Mucosa of stomach (tissue), 1 donor: ENCODE data around the gene ARSG.
"Not testable (repeated sequence)": the region's sequence is repeated elsewhere in the genome, so short reads cannot be mapped to it uniquely, and the experiment has no call there.

ENCODE experiments used
- H3K27me3 ChIP-seq: one replicate; pipeline ENCODE4 v1.7.0; 2013; ENCODE audit warnings: mild to moderate bottlenecking, low read length; ENCODE audit not compliant: control insufficient read depth, insufficient read depth
- H3K36me3 ChIP-seq: one replicate; pipeline ENCODE4 v1.7.0; 2013; ENCODE audit warnings: low read length; ENCODE audit not compliant: control insufficient read depth, insufficient read depth
- H3K4me1 ChIP-seq: one replicate; pipeline ENCODE4 v1.7.0; 2013; ENCODE audit warnings: mild to moderate bottlenecking, low read length; ENCODE audit not compliant: control insufficient read depth, insufficient read depth
- H3K4me3 ChIP-seq: one replicate; pipeline ENCODE4 v1.7.0; 2013; ENCODE audit warnings: low read length
- H3K9ac ChIP-seq: one replicate; pipeline ENCODE4 v1.7.0; 2013; ENCODE audit warnings: mild to moderate bottlenecking, low read length, moderate library complexity
- H3K9me3 ChIP-seq: one replicate; pipeline ENCODE4 v1.7.0; 2013; ENCODE audit warnings: mild to moderate bottlenecking, low read length, moderate library complexity; ENCODE audit not compliant: control insufficient read depth
- donor health status: Pancreatic carcinoma.

ARSG gene

GRCh38 chr17:68399638-68400403, 108.5 kb downstream of the ARSG start:
- no peak overlapping the region for H3K4me3 ChIP-seq
- no peaks in the 10 kb centered on the region for H3K4me1 ChIP-seq
- no peaks in the 10 kb centered on the region for H3K27me3 ChIP-seq
- no peak overlapping the region for H3K9ac ChIP-seq
- no peaks in the 10 kb centered on the region for H3K9me3 ChIP-seq
- no peaks in the 10 kb centered on the region for H3K36me3 ChIP-seq

GRCh38 chr17:68400404-68400735, 109.1 kb downstream of the ARSG start:
- Histone ChIP-seq H3K36me3 (no peaks in the 10 kb centered on the region), H3K9me3 (no peaks in the 10 kb centered on the region), H3K9ac (no peak overlapping the region), H3K27me3 (no peaks in the 10 kb centered on the region), H3K4me1 (no peaks in the 10 kb centered on the region), H3K4me3 (no peak overlapping the region)

- H3K9ac ChIP-seq = no peak overlapping the region
- H3K4me1 ChIP-seq = no peaks in the 10 kb centered on the region
- H3K4me3 ChIP-seq = no peak overlapping the region
- no peaks in the 10 kb centered on the region for H3K27me3 ChIP-seq
- no peaks in the 10 kb centered on the region for H3K9me3 ChIP-seq
- H3K36me3 ChIP-seq = no peaks in the 10 kb centered on the region
Observed at GRCh38 chr17:68401288-68401687, 110.0 kb downstream of the ARSG start.

GRCh38 chr17:68403122-68403521, 111.8 kb downstream of the ARSG start:
- H3K4me1 ChIP-seq = no peaks in the 10 kb centered on the region
- H3K36me3 ChIP-seq = no peaks in the 10 kb centered on the region
- H3K9me3 ChIP-seq = no peaks in the 10 kb centered on the region
- no peak overlapping the region for H3K9ac ChIP-seq
- H3K27me3 ChIP-seq = no peaks in the 10 kb centered on the region
- H3K4me3 ChIP-seq = no peak overlapping the region

GRCh38 chr17:68403837-68404236, 112.5 kb downstream of the ARSG start:
- not testable (repeated sequence) for H3K4me3 ChIP-seq, H3K27me3 ChIP-seq, H3K36me3 ChIP-seq, H3K4me1 ChIP-seq, H3K9me3 ChIP-seq, H3K9ac ChIP-seq

GRCh38 chr17:68407656-68408055, 116.4 kb downstream of the ARSG start:
- not testable (repeated sequence) for H3K36me3 ChIP-seq, H3K9me3 ChIP-seq, H3K9ac ChIP-seq, H3K4me1 ChIP-seq, H3K4me3 ChIP-seq, H3K27me3 ChIP-seq

GRCh38 chr17:68413597-68414560, 122.6 kb downstream of the ARSG start:
- not testable (repeated sequence) for H3K9ac ChIP-seq, H3K4me3 ChIP-seq, H3K4me1 ChIP-seq, H3K27me3 ChIP-seq, H3K36me3 ChIP-seq, H3K9me3 ChIP-seq

- H3K9me3 ChIP-seq, H3K27me3 ChIP-seq: not testable (repeated sequence)
Observed at GRCh38 chr17:68414901-68415300, 123.6 kb downstream of the ARSG start.

GRCh38 chr17:68417317-68417716, 126.0 kb downstream of the ARSG start:
- Histone ChIP-seq H3K36me3 (no peaks in the 10 kb centered on the region), H3K9ac (no peak overlapping the region), H3K4me3 (no peak overlapping the region), H3K4me1 (no peaks in the 10 kb centered on the region), H3K9me3 (no peaks in the 10 kb centered on the region), H3K27me3 (no peaks in the 10 kb centered on the region)

More at GRCh38 chr17:68414901-68415300, 123.6 kb downstream of the ARSG start:
- H3K9ac ChIP-seq, H3K4me1 ChIP-seq, H3K36me3 ChIP-seq, H3K4me3 ChIP-seq: not testable (repeated sequence)

GRCh38 chr17:68418876-68419275, 127.6 kb downstream of the ARSG start:
- Histone ChIP-seq H3K4me1 (no peaks in the 10 kb centered on the region), H3K27me3 (no peaks in the 10 kb centered on the region), H3K36me3 (no peaks in the 10 kb centered on the region), H3K9ac (no peak overlapping the region), H3K9me3 (no peaks in the 10 kb centered on the region), H3K4me3 (no peak overlapping the region)

GRCh38 chr17:68420065-68420464, 128.8 kb downstream of the ARSG start:
- Histone ChIP-seq H3K9me3 (no peaks in the 10 kb centered on the region), H3K4me3 (no peak overlapping the region), H3K9ac (no peak overlapping the region), H3K36me3 (no peaks in the 10 kb centered on the region), H3K4me1 (no peaks in the 10 kb centered on the region), H3K27me3 (no peaks in the 10 kb centered on the region)

- no peak overlapping the region for H3K9ac ChIP-seq
- H3K4me1 ChIP-seq = no peaks in the 10 kb centered on the region
- no peaks in the 10 kb centered on the region for H3K9me3 ChIP-seq
- H3K4me3 ChIP-seq = no peak overlapping the region
- H3K36me3 ChIP-seq = no peaks in the 10 kb centered on the region
- no peaks in the 10 kb centered on the region for H3K27me3 ChIP-seq
Observed at GRCh38 chr17:68421486-68421885, 130.2 kb downstream of the ARSG start.
